ENCODE data around the gene TEP1.

DNA sequence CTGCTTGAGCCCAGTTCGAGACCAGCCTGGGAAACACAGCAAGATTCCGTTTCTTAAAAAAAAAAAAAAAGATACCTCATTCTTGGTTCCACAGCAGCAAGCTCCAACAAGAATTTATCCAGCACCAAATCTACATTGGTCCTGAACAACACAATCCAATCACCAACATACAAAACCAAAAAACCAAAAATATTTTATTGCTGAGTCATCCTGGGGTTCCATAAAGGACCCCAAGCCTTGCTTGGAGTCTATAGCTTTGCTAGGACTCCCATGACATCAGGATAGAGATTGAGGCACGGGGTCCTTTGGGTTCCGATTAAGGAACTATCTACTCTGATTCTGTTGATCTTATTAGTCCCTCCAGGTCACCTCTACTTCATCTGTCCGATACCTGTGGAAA is 33.6 kb upstream of the TEP1 start:
- no peak for TF ChIP-seq EZH2 (IDR thresholded peaks at IDR 0.05; ENCODE audit: borderline replicate concordance, low read length)
- TF ChIP-seq, protein P1, sequence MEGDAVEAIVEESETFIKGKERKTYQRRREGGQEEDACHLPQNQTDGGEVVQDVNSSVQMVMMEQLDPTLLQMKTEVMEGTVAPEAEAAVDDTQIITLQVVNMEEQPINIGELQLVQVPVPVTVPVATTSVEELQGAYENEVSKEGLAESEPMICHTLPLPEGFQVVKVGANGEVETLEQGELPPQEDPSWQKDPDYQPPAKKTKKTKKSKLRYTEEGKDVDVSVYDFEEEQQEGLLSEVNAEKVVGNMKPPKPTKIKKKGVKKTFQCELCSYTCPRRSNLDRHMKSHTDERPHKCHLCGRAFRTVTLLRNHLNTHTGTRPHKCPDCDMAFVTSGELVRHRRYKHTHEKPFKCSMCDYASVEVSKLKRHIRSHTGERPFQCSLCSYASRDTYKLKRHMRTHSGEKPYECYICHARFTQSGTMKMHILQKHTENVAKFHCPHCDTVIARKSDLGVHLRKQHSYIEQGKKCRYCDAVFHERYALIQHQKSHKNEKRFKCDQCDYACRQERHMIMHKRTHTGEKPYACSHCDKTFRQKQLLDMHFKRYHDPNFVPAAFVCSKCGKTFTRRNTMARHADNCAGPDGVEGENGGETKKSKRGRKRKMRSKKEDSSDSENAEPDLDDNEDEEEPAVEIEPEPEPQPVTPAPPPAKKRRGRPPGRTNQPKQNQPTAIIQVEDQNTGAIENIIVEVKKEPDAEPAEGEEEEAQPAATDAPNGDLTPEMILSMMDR (conservative IDR thresholded peaks at IDR 0.05 in 1 of 2, IDR thresholded peaks at IDR 0.05 in 1 of 2; ENCODE audit: extremely low read depth in 1 of 2, insufficient read depth in 1 of 2, low read depth in 1 of 2, low read length in 2 of 2): no peak

Data from mammary epithelial cell (primary cell).